HEK293T (cell line): ENCODE data around the gene GHR.

Experiments used
- ARNT ChIP-seq: fragments of 450-650 bp; IDR thresholded peaks from 2 replicates; pipeline ENCODE4 v1.6.1; 2017; ENCODE audit warnings: mild to moderate bottlenecking
- BHLHE40 ChIP-seq: fragments of 450-650 bp; IDR thresholded peaks from 2 replicates; pipeline ENCODE4 v1.6.1; 2016; ENCODE audit warnings: mild to moderate bottlenecking, moderate library complexity, borderline replicate concordance
- ELF4 ChIP-seq: fragments of 450-650 bp; IDR thresholded peaks from 2 replicates; pipeline ENCODE4 v1.6.1; 2017; ENCODE audit warnings: antibody characterized with exemption
- FOXA1 ChIP-seq: fragments of 450-650 bp; IDR thresholded peaks from 2 replicates; pipeline ENCODE4 v1.6.1; 2016; ENCODE audit warnings: mild to moderate bottlenecking
- FOXK2 ChIP-seq: fragments of 450-650 bp; IDR thresholded peaks from 2 replicates; pipeline ENCODE4 v1.6.1; 2016; ENCODE audit warnings: mild to moderate bottlenecking
- FOXM1 ChIP-seq: fragments of 450-650 bp; IDR thresholded peaks from 2 replicates; pipeline ENCODE4 v1.6.1; 2017; ENCODE audit warnings: mild to moderate bottlenecking, borderline replicate concordance
- HDGF ChIP-seq: fragments of 450-650 bp; IDR thresholded peaks from 2 replicates; pipeline ENCODE4 v1.6.1; 2017; ENCODE audit warnings: antibody characterized with exemption, borderline replicate concordance
- L3MBTL2 ChIP-seq: fragments of 450-650 bp; conservative IDR thresholded peaks from 2 replicates; pipeline ENCODE4 v1.6.1; 2016; ENCODE audit warnings: mild to moderate bottlenecking
- PKNOX1 ChIP-seq: fragments of 450-650 bp; IDR thresholded peaks from 2 replicates; pipeline ENCODE4 v1.6.1; 2016
- SUZ12 ChIP-seq: fragments of 450-650 bp; IDR thresholded peaks from 2 replicates; pipeline ENCODE4 v1.6.1; 2016; ENCODE audit warnings: mild to moderate bottlenecking
- TARDBP ChIP-seq: fragments of 450-650 bp; IDR thresholded peaks from 2 replicates; pipeline ENCODE4 v1.6.1; 2016
- ZNF384 ChIP-seq: fragments of 450-650 bp; IDR thresholded peaks from 2 replicates; pipeline ENCODE4 v1.6.1; 2016

- no peak for TF ChIP-seq BHLHE40
- TF ChIP-seq HDGF: no peak
- no peak for TF ChIP-seq FOXM1
- no peak for TF ChIP-seq ELF4
- no peak for TF ChIP-seq ARNT
- no peak for TF ChIP-seq FOXA1
- no peak for TF ChIP-seq ZNF384
- TF ChIP-seq TARDBP: no peak
- no peak for TF ChIP-seq SUZ12
- no peak for TF ChIP-seq PKNOX1
- no peak for TF ChIP-seq FOXK2
- TF ChIP-seq L3MBTL2: no peak
Measured at GRCh38 chr5:42422656-42423280, 471 bp upstream of the GHR start.
